Esophagus squamous epithelium (tissue), 4 donors: ENCODE data around the gene ESPL1.

Experiments
- POLR2A ChIP-seq, 4 donors: fragments of 450-650 bp; IDR thresholded peaks; one replicate each; pipeline ENCODE4 v1.6.1; 2017; ENCODE audit warnings: antibody characterized with exemption in 4 of 4, mild to moderate bottlenecking in 4 of 4, moderate library complexity in 3 of 4
- TF ChIP-seq, protein P1 (sequence below), 6 experiments: fragments of 450-650 bp in 4 of 6; fragments of 200-600 bp in 2 of 6; sonication (generic) in 2 of 6; IDR thresholded peaks; one replicate each; pipeline ENCODE4 v1.5.1; 2016 to 2019; ENCODE audit warnings: antibody characterized with exemption in 6 of 6, mild to moderate bottlenecking in 4 of 6, moderate library complexity in 4 of 6

DNA sequence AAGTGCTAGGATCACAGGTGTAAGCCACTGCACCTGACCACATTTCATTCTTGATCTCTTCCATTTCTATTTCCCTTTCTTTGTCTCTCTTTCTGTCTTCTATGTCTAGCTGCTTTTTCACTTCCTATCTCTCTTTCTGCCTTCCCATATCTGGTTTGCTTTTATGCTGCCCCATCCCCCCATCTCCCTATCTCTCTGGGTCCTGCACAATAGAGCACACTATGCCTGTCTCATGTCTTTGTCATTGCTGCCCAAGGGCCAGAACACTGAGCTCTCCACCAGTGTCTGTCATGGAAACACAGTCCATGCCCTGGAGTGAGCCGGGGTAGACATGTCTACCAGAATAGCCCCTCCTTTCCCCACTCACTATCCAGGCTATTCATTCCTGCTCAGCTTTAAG is 23.8 kb upstream of the ESPL1 start:
- TF ChIP-seq, protein P1, sequence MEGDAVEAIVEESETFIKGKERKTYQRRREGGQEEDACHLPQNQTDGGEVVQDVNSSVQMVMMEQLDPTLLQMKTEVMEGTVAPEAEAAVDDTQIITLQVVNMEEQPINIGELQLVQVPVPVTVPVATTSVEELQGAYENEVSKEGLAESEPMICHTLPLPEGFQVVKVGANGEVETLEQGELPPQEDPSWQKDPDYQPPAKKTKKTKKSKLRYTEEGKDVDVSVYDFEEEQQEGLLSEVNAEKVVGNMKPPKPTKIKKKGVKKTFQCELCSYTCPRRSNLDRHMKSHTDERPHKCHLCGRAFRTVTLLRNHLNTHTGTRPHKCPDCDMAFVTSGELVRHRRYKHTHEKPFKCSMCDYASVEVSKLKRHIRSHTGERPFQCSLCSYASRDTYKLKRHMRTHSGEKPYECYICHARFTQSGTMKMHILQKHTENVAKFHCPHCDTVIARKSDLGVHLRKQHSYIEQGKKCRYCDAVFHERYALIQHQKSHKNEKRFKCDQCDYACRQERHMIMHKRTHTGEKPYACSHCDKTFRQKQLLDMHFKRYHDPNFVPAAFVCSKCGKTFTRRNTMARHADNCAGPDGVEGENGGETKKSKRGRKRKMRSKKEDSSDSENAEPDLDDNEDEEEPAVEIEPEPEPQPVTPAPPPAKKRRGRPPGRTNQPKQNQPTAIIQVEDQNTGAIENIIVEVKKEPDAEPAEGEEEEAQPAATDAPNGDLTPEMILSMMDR (IDR thresholded peaks at IDR 0.05): no peak
- no peak for TF ChIP-seq POLR2A (IDR thresholded peaks at IDR 0.05)
